ENCODE results near the gene PTPRZ1. TPM values are rescaled to one million over a fixed set of nuclear protein-coding genes. Genes with fewer than 3 reads are reported as not detected.

The PTPRZ1 gene
- total and polyA plus RNA-seq, 2 of the 4 experiments (the other 2 are of a cell fraction) = not detected

- TF ChIP-seq ELK1 (IDR thresholded peaks at IDR 0.05; ENCODE audit: borderline replicate concordance, low read depth, low read length) = no peak
- no peak for TF ChIP-seq FOS (IDR thresholded peaks at IDR 0.05; ENCODE audit: low read depth, low read length)
These were observed 220.2 kb downstream of the PTPRZ1 start (continued) for GRCh38 chr7:122092964-122093797.

- Histone ChIP-seq H4K20me1 (ENCODE audit: insufficient read depth, low read length) (no peaks in the 10 kb centered on the region), H4K8ac (ENCODE audit: low read depth in 2 of 2, low read length in 2 of 2) (no peak overlapping the region), H3K9ac (ENCODE audit: low read depth, low read length) (no peak overlapping the region), H3K27me3 (ENCODE audit: control insufficient read depth, insufficient read depth, low read length) (no peaks in the 10 kb centered on the region), H3K9me3 (ENCODE audit: control insufficient read depth, insufficient read depth, low read length) (no peaks in the 10 kb centered on the region), H3K23ac (ENCODE audit: low read depth, low read length) (no peak overlapping the region), H2BK20ac (ENCODE audit: low read depth, low read length) (no peak overlapping the region), H4K5ac (ENCODE audit: low read depth, low read length) (no peak overlapping the region), H3K79me1 (ENCODE audit: low read depth in 1 of 2, low read length in 2 of 2) (no peaks in the 10 kb centered on the region), H2BK120ac (ENCODE audit: low read depth, low read length) (no peak overlapping the region), H3K9me1 (ENCODE audit: insufficient read depth, low read length) (no peaks in the 10 kb centered on the region), H3K27ac (ENCODE audit: insufficient read depth, low read length) (no peak overlapping the region), H3K18ac (ENCODE audit: low read depth, low read length) (no peak overlapping the region), H4K91ac (ENCODE audit: insufficient read depth, low read depth, low read length) (no peak overlapping the region), H3K14ac (replicated peaks; ENCODE audit: low read depth, low read length) (no peak overlapping the region), H2AFZ (replicated peaks; ENCODE audit: low read length, poor library complexity) (no peak overlapping the region), H3K4ac (ENCODE audit: low read depth, low read length) (no peak overlapping the region), H2BK5ac (ENCODE audit: low read depth, low read length, poor library complexity, severe bottlenecking) (no peak overlapping the region), H3K4me3 (ENCODE audit: insufficient read depth, low read depth, low read length) (no peak overlapping the region), H2AK9ac (replicated peaks; ENCODE audit: low read depth, low read length, poor library complexity) (no peak overlapping the region), H3K4me1 (ENCODE audit: control insufficient read depth, insufficient read depth, low read length) (no peaks in the 10 kb centered on the region), H2AK5ac (ENCODE audit: low read depth, low read length) (no peak overlapping the region), H2BK15ac (ENCODE audit: low read depth, low read length) (no peak overlapping the region), H3K36me3 (ENCODE audit: control insufficient read depth, insufficient read depth, low read length) (peaks cover 2% of the 10 kb centered on the region; the same call in 1 of the 2 replicates), H3K56ac (ENCODE audit: extremely low read depth, insufficient read depth, low read length) (no peak overlapping the region), H3K4me2 (ENCODE audit: low read depth, low read length) (no peak overlapping the region)
- POLR2A ChIA-PET (ENCODE audit: unreplicated experiment) = no interaction called here
- DNase-seq = no peak
- BruUV-seq (replicated peaks) = no TSS peak
- ATAC-seq (ENCODE audit: low read depth) = no peak
- dilution Hi-C loops (cut with HindIII; ENCODE audit: low sequenced_read_pairs, unreplicated experiment) (no loop called here), in situ Hi-C loops (cut with MboI; ENCODE audit: low sequenced_read_pairs) (loop anchor here (10.0 kb wide), 1 partner anchor 440 kb away; no protein-coding TSS in a partner anchor), intact Hi-C loops (cut with micrococcal nuclease) (loop anchor here (1.0 kb wide), 1 partner anchor 121 kb away; no protein-coding TSS in a partner anchor)
- TF ChIP-seq SMC3 (IDR thresholded peaks at IDR 0.05; ENCODE audit: low read depth, low read length) (no peak), ELK1 (IDR thresholded peaks at IDR 0.05; ENCODE audit: borderline replicate concordance, low read depth, low read length) (no peak), BHLHE40 (IDR thresholded peaks at IDR 0.05; ENCODE audit: low read depth, low read length) (no peak)
- no CpG with 5 or more reads among the region's 1 CpG for WGBS, 2 experiments (ENCODE audit: extremely low coverage in 2 of 2, insufficient read length in 1 of 2)
- CTCF ChIA-PET = no interaction called here
These were observed 221.6 kb downstream of the PTPRZ1 start for GRCh38 chr7:122094549-122094948.
